Pancreas (tissue), 10 donors: ENCODE measurements around the gene MT1F. TPM values are rescaled to one million over a fixed set of nuclear protein-coding genes. Genes with fewer than 3 reads are reported as not detected.

Experiments used
- ATAC-seq, 4 donors: fragments of 200-7000 bp; cut with Tn5 transposase; one replicate each; pipeline versions ENCODE4 v1.8.0 to v1.9.1; 2020; ENCODE audit warnings: mild to moderate bottlenecking in 4 of 4, moderate library complexity in 4 of 4
- DNase-seq, 6 donors: peaks; one replicate each; pipeline ENCODE4 v3.0.0-alpha.2; 2020
- FAIRE-seq: peaks from 2 replicates; lab custom pipeline; 2012; peaks lifted over from hg19 to GRCh38; lab: Jason Lieb, UNC
- H3K27ac ChIP-seq, 4 donors: fragments of 200-600 bp; sonication (generic); 1 replicate in 3 of 4; 2 replicates in 1 of 4; pipeline versions ENCODE4 v1.5.0 to v1.8.0; 2020
- H3K27me3 ChIP-seq, 4 donors: fragments of 200-600 bp; one replicate each; pipeline ENCODE4 v1.8.0; 2021
- H3K36me3 ChIP-seq, 3 donors: fragments of 200-600 bp; sonication (generic) in 1 of 3; one replicate each; pipeline versions ENCODE4 v1.5.0 to v1.8.0; 2020 to 2021
- H3K4me1 ChIP-seq, 3 donors: fragments of 200-600 bp; one replicate each; pipeline ENCODE4 v1.8.0; 2021
- H3K4me3 ChIP-seq, 4 donors: fragments of 200-600 bp; sonication (generic) in 2 of 4; one replicate each; pipeline versions ENCODE4 v1.5.0 to v1.8.0; 2020 to 2021
- H3K9me3 ChIP-seq, 4 donors: fragments of 200-600 bp; one replicate each; pipeline ENCODE4 v1.8.0; 2021
- WGBS, 2 donors: extraction: QIAGEN DNeasy Blood & Tissue Kit; methylation state at CpG; one replicate each; pipeline ENCODE4 v1.1.7; 2013; 5-methylcytosine and 5-hydroxymethylcytosine counted together
- intact Hi-C, 3 donors: fragments of 100-400 bp; cut with DNase I; formaldehyde crosslinking; loops; one replicate each; pipeline versions ENCODE4 v1.11.1 to v1.14.2; 2022
- polyA plus RNA-seq, 2 donors: library from polyadenylated mRNA; stranded (reverse); fragments of 200-250 nt; gene quantifications; one replicate each; pipeline ENCODE4 v1.2.3, GENCODE V29; 2013
- total RNA-seq, 6 donors: library from RNA; stranded (reverse); fragmentation: NEBNext Ultra II Directional in 4 of 6; extraction: Animal tissue kit (Norgen Biotek cat#: 25700) in 4 of 6; gene quantifications; one replicate each; pipeline versions ENCODE4 v1.2.1 to v1.2.4, GENCODE V29; 2021 to 2023
- TF ChIP-seq, protein P1 (sequence below), 4 donors: fragments of 200-600 bp; sonication (generic) in 3 of 4; IDR thresholded peaks; one replicate each; pipeline versions ENCODE4 v1.5.0 to v1.8.0; 2021; ENCODE audit warnings: antibody characterized with exemption in 4 of 4
- donor health status: healthy with polysubstance abuse.
- donor health status: DM: no; HTN: no; CAD: no; lungs with moderate emphysema.
- donor health status: DM: no; HTN: no; CAD: no.
- donor health status: control.
- donor health status: control.
- donor health status: Bipolar disorder and iron deficiency.
- donor health status: DM: yes; HTN: yes; CAD: no.
- donor health status: DM: no; HTN: no; CAD: no.
- donor health status: DM: no; HTN: no; CAD: no.
- donor health status: DM: yes; HTN: yes; CAD: no.

MT1F gene
- total and polyA plus RNA-seq, 8 donors: 29.1 to 201 (median 48.3) TPM

DNA sequence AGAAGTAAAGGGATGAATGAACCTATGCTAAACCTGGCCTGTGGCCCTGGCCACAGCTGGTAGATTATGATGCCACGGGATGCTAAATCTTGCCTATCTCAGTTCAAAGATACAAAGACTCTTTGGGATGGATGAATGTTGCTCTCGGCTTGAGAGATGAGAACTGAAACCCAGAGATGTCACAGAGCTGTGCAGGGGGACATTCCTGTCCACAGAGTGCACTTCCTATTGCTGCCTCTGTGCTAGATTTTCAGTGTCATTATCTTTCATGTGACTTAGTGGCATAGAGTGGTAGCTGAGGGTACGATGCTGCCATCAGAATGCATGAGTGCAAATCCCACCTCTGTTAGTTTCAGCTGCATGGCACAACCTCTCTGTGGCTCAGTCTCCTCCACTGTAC is 27.6 kb upstream of the MT1F start:
- ATAC-seq (no peak), FAIRE-seq (no peak), DNase-seq (no peak)
- TF ChIP-seq, protein P1, sequence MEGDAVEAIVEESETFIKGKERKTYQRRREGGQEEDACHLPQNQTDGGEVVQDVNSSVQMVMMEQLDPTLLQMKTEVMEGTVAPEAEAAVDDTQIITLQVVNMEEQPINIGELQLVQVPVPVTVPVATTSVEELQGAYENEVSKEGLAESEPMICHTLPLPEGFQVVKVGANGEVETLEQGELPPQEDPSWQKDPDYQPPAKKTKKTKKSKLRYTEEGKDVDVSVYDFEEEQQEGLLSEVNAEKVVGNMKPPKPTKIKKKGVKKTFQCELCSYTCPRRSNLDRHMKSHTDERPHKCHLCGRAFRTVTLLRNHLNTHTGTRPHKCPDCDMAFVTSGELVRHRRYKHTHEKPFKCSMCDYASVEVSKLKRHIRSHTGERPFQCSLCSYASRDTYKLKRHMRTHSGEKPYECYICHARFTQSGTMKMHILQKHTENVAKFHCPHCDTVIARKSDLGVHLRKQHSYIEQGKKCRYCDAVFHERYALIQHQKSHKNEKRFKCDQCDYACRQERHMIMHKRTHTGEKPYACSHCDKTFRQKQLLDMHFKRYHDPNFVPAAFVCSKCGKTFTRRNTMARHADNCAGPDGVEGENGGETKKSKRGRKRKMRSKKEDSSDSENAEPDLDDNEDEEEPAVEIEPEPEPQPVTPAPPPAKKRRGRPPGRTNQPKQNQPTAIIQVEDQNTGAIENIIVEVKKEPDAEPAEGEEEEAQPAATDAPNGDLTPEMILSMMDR (IDR thresholded peaks at IDR 0.05): no peak
- no peaks in the 10 kb centered on the region for H3K9me3 ChIP-seq
- intact Hi-C loops: no loop called here
- H3K4me1 ChIP-seq: peaks cover 0 to 9% (median 9%) of the 10 kb centered on the region in 3 donors
- H3K27me3 ChIP-seq: no peaks in the 10 kb centered on the region
- H3K36me3 ChIP-seq: no peaks in the 10 kb centered on the region
- 65 to 69% methylated on average over 3 of the region's 3 CpGs for WGBS, 2 donors
- H3K27ac ChIP-seq: no peak overlapping the region
- no peak overlapping the region for H3K4me3 ChIP-seq

DNA sequence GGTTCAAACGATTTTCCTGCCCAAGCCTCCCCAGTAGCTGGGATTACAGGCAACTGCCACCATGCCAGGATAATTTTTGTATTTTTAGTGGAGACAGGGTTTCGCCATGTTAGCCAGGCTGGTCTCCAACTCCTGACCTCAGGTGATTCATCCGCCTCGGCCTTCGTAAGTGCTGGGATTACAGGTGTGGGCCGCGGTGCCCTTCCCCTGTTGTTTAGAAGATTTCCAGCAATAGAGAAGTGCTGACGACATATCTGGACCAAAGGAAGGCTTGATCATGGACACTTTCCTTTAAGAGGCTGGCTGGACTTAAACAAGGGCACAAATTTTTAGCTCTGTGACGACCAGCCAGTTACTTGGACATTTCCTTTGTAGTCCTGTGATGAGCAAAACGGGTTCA is 26.6 kb upstream of the MT1F start:
- H3K27me3 ChIP-seq: no peaks in the 10 kb centered on the region
- TF ChIP-seq, protein P1 (IDR thresholded peaks at IDR 0.05): no peak
- intact Hi-C loops: no loop called here
- peak overlapping the region in 1 of 4 donors; percentile 68 for H3K27ac ChIP-seq
- FAIRE-seq (no peak), ATAC-seq (no peak), DNase-seq (no peak)
- no peak overlapping the region for H3K4me3 ChIP-seq
- peaks cover 0 to 9% (median 9%) of the 10 kb centered on the region in 3 donors for H3K4me1 ChIP-seq
- H3K9me3 ChIP-seq: no peaks in the 10 kb centered on the region
- H3K36me3 ChIP-seq: no peaks in the 10 kb centered on the region
- WGBS, 2 donors: 92 to 96% methylated on average over 10 of the region's 10 CpGs

DNA sequence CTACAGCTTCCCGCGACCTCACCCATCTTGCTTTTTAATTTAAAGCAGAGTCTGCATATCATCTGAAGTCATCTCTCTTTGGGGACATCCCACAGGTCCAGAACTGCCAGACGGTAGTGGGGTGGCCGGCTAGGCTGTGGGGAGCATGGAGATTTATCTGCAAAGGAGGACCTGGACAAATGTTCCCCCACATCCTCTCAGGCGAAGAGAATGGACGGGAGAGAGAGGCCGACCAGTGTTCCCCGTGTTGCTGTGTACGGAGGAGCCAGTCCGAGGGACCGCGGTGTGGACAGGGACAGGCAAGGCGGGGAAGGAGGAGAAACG is 26.0 kb upstream of the MT1F start:
- ATAC-seq (no peak), DNase-seq (no peak), FAIRE-seq (no peak)
- Histone ChIP-seq H3K27ac (peak overlapping the region; percentile 64 to 74 (median 68)), H3K27me3 (no peaks in the 10 kb centered on the region), H3K4me3 (peak overlapping the region; percentile 24 to 65 (median 50)), H3K4me1 (peaks cover 0 to 6% (median 4%) of the 10 kb centered on the region in 3 donors), H3K36me3 (no peaks in the 10 kb centered on the region), H3K9me3 (no peaks in the 10 kb centered on the region)
- WGBS, 2 donors: 19 to 42% methylated on average over 9 to 14 of the region's 14 CpGs
- intact Hi-C loops: no loop called here
- TF ChIP-seq, protein P1 (IDR thresholded peaks at IDR 0.05): no peak

DNA sequence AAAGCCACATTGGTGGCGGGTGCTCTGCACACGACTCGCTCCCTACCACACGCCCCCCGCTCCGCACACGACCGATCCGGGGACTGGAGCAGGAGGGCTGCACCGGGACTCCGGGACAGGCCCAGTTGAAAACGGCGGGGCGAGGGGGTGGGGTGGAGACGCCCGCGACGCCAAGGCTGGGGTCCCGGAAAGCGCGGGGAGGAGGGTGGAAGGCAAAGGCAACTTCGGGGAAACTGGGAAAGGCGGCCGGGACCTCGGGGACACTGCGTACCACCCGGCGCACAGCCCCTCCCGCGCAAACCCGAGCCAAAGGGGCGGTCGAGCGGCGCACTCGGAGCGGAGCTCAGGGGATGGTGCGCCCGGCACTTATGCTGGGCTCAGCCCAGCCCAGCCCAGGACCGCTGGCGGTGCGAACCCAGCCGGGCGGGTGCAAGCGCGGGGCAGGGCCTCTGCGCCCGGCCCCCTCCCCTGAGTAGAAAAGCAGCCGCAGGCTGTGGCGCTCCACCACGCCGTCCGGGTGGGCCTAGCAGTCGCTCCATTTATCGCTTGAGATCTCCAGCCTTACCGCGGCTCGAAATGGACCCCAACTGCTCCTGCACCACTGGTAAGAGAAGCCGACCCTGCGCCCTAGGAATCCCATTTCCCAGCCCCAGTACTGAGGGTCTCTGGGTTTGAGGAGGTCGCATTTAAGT is 25.5 kb upstream of the MT1F start, which contains the start of gene MT1M:
Gene MT1M, plus strand, starts transcription at position 504 of the 692 bp plus-strand sequence. Its CDS starts 73 bp downstream, at position 577.
- H3K4me1 ChIP-seq: peaks cover 0 to 2% (median 0%) of the 10 kb centered on the region in 3 donors
- TF ChIP-seq, protein P1 (IDR thresholded peaks at IDR 0.05): no peak
- peak within 1 kb of the TSS; percentile 64 to 74 (median 68) for H3K27ac ChIP-seq
- FAIRE-seq (no peak), ATAC-seq (peak; percentile 79 to 91 (median 88)), DNase-seq (peak in 5 of 6 donors; percentile 72 to 83 (median 73))
- no peaks in the 10 kb centered on the region for H3K9me3 ChIP-seq
- no peaks in the 10 kb centered on the region for H3K36me3 ChIP-seq
- WGBS, 2 donors: 2% methylated on average over 55 to 61 of the region's 61 CpGs
- H3K27me3 ChIP-seq: no peaks in the 10 kb centered on the region
- H3K4me3 ChIP-seq: peak within 1 kb of the TSS; percentile 24 to 65 (median 50)
- intact Hi-C loops: no loop called here

DNA sequence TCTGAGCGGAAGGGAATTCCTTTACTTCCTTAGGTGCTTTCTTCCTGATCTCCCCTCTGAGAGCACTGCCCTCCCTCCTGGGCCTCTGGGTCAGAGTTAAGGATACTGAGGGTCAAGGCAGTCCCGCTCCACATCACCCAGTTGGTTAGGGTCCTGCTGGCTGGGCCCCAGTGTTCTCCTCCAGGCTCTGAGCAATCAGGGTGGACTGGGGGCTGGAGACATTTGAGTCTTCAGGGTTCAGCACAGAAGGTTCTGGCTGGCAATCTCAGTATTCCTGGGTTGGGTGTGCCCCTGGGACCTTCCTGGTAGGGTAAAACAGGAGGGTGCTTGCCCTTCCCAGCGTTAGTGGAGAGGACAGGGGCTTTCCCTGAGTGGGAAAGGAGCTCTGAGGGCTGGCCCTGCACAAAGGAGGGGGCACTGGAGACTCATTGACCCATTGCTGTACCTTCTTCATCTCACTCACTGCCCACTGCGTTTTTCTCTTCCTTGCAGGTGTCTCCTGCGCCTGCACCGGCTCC is 24.9 kb upstream of the MT1F start:
- DNase-seq (no peak), ATAC-seq (peak; percentile 5 to 33 (median 13)), FAIRE-seq (no peak)
- Histone ChIP-seq H3K27me3 (no peaks in the 10 kb centered on the region), H3K4me1 (peaks cover 0 to 2% (median 0%) of the 10 kb centered on the region in 3 donors), H3K9me3 (no peaks in the 10 kb centered on the region), H3K36me3 (no peaks in the 10 kb centered on the region), H3K4me3 (peak overlapping the region; percentile 24 to 65 (median 50)), H3K27ac (peak overlapping the region; percentile 64 to 74 (median 68))
- TF ChIP-seq, protein P1 (IDR thresholded peaks at IDR 0.05): no peak
- WGBS, 2 donors: 36 to 47% methylated on average over 6 of the region's 6 CpGs
- intact Hi-C loops: no loop called here
